Activated T-cell treated with anti-CD3 and anti-CD28 coated beads, Interleukin-2, amount 50 U/mL, for 72 hours (primary cell): Measurements from ENCODE around the gene SIPA1L2. TPM values are rescaled to one million over a fixed set of nuclear protein-coding genes. Genes with fewer than 3 reads are reported as not detected.
"Not testable (repeated sequence)": the region's sequence is repeated elsewhere in the genome, so short reads cannot be mapped to it uniquely, and the experiment has no call there.

Source experiments
- ATAC-seq, 2 donors: fragments of 150-1000 bp; cut with Tn5 transposase; replicated peaks in 1 of 2; 2 replicates each; pipeline ENCODE4 v1.10.0; 2021; ENCODE audit warnings: moderate library complexity in 2 of 2, mild to moderate bottlenecking in 1 of 2
- DNase-seq, 2 donors: peaks; one replicate each; pipeline ENCODE4 v3.0.0; 2021 to 2022; ENCODE audit warnings: mixed read lengths in 1 of 2
- H3K27ac Mint-ChIP-seq: one replicate; pipeline ENCODE4 v1.8.0; 2022; ENCODE audit warnings: mild to moderate bottlenecking, moderate library complexity, mixed read lengths
- H3K27me3 Mint-ChIP-seq: one replicate; pipeline ENCODE4 v1.8.0; 2022; ENCODE audit warnings: low read depth, mixed read lengths
- H3K36me3 Mint-ChIP-seq, 2 donors: one replicate each; pipeline ENCODE4 v1.8.0; 2022; ENCODE audit warnings: mixed read lengths in 2 of 2, mild to moderate bottlenecking in 1 of 2; ENCODE audit not compliant: insufficient read depth in 2 of 2
- H3K4me1 Mint-ChIP-seq: one replicate; pipeline ENCODE4 v1.8.0; 2022; ENCODE audit warnings: low read depth, mixed read lengths
- H3K4me3 Mint-ChIP-seq, 2 donors: one replicate each; pipeline ENCODE4 v1.8.0; 2022; ENCODE audit warnings: mild to moderate bottlenecking in 2 of 2, mixed read lengths in 2 of 2, moderate library complexity in 2 of 2
- H3K9me3 Mint-ChIP-seq, 2 donors: one replicate each; pipeline ENCODE4 v1.8.0; 2022; ENCODE audit warnings: mixed read lengths in 2 of 2
- total RNA-seq, 2 donors: library from RNA; stranded (reverse); gene quantifications; one replicate each; pipeline ENCODE4 v1.2.3, GENCODE V29; 2022

SIPA1L2 gene
- total RNA-seq, 2 donors from 2014 or later, result 3.3 to 5.9 TPM

DNA sequence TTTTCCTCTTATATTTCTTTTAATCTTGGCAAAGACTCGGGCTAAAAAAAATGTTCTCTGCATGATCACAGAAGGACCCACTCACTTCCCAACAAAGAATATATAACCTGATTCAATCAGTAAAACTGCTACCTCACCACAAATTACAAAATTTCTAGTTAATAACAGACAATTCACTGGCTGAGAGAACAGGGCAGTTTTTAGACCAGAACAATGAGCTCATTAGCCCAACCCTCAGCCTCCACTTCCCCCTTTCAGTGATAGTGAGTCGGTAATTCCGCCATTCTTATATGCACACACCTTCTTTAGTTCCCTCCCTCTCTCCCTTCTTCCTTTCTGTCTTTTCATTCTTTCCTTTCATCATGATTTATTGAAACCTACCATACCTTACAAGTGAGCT lies 8.9 kb downstream of the SIPA1L2 start:
- DNase-seq (no peak), ATAC-seq (no peak)
- H3K9me3 Mint-ChIP-seq, result no peaks in the 10 kb centered on the region
- no peaks in the 10 kb centered on the region for H3K36me3 Mint-ChIP-seq
- no peak overlapping the region for H3K4me3 Mint-ChIP-seq
- H3K4me1 Mint-ChIP-seq, result peaks cover 12% of the 10 kb centered on the region
- peaks cover 2% of the 10 kb centered on the region for H3K27me3 Mint-ChIP-seq
- H3K27ac Mint-ChIP-seq, result no peak overlapping the region

DNA sequence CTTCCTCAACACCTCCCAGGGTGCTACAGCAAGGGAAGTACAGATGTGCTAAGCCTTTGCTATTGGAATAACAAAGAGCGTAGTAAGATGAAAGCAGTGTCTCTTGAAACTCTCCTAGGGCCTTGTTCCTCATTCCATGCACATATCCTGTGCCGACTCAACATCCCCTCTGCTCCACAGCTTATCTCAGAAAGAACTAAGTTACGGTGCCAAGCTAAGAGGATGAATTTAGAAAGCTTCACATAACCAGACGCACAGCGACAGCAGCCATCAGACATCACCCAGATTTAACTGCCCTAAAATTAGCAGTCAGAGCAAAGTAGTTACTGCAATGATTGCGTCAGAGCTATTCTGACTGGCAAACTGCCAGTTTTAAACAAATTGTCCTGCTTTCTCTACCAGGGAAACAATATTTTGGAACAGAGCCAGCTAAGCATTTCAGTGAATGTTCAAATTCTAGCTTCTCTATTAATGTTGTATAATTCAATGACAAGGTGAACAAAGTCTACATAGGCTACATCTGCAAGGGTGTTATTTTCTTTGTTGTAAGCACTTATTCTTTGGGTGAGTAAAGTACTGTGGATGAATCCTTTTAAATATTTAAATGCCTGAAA lies 9.5 kb downstream of the SIPA1L2 start:
- no peak overlapping the region for H3K4me3 Mint-ChIP-seq
- no peaks in the 10 kb centered on the region for H3K36me3 Mint-ChIP-seq
- DNase-seq (no peak), ATAC-seq (no peak)
- no peaks in the 10 kb centered on the region for H3K9me3 Mint-ChIP-seq
- no peaks in the 10 kb centered on the region for H3K27me3 Mint-ChIP-seq
- H3K4me1 Mint-ChIP-seq, result peaks cover 12% of the 10 kb centered on the region
- no peak overlapping the region for H3K27ac Mint-ChIP-seq

DNA sequence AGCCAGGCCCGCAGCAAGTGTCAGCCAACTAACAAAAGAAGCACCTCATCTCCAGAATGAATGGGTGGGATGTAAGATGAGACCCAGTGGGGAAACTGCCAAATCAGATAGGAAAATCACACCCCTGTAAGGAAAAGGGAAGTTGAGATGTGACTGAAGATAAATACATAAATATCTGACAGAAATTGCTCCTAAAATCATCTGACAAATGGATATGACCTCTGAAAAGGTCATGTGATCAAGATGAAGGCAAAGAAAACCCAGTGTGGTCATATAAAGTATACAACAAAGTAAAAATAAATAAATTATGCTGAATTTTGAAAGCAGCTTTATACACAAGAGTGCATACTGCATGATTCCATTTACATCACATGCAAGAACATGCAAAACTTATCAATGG lies 12.7 kb downstream of the SIPA1L2 start:
- Mint-ChIP-seq H3K36me3 (no peaks in the 10 kb centered on the region), H3K27me3 (peaks cover 6% of the 10 kb centered on the region), H3K4me3 (no peak overlapping the region), H3K4me1 (peaks cover 12% of the 10 kb centered on the region), H3K9me3 (no peaks in the 10 kb centered on the region), H3K27ac (no peak overlapping the region)
- ATAC-seq (no peak), DNase-seq (no peak)

DNA sequence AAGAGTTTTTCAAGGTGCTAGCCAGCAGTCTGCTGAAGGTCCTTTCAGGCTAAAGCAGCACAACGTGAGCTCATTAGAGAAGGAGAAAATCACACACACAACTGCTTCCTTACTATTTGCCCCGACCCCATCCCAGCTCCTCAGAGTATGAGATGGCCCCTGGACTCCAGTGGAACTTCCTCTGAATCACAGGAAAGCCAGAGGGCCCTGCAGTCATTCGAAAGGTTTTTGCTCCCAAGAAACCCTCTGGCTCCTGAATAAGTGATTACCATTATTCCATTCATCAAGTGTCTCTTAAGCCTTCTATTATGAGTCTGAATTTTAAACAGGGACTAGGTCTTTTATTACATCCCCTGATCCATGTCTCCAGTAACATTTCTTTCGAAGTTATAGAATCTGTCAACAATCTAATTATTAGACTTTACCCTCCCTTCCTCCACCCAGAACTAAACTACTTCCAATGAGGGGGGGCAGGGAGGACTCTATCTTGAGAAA lies 14.6 kb downstream of the SIPA1L2 start:
- no peak overlapping the region for H3K4me3 Mint-ChIP-seq
- H3K9me3 Mint-ChIP-seq, result no peaks in the 10 kb centered on the region
- ATAC-seq (no peak), DNase-seq (no peak)
- peaks cover 3% of the 10 kb centered on the region for H3K4me1 Mint-ChIP-seq
- H3K36me3 Mint-ChIP-seq, result no peaks in the 10 kb centered on the region
- H3K27ac Mint-ChIP-seq, result no peak overlapping the region
- peaks cover 6% of the 10 kb centered on the region for H3K27me3 Mint-ChIP-seq

DNA sequence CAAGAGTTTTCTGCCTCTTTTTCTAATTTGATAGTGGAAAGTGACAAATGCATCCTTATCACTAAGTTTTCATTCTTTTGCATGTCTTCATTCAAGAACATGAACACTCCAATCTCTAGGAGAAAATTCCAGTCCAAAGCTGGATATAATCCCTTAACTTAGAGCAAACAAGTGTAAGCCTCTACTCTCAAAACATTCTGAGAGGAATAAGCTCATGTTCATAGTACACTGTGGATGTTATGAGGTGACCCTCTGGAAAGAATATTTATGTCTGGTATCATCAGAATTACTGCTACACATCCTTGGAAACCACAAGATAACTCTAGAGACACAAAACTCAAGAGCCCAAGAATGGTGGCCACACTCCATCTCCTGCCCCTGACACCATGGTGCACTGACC lies 15.1 kb downstream of the SIPA1L2 start:
- H3K27me3 Mint-ChIP-seq, result peaks cover 6% of the 10 kb centered on the region
- no peak overlapping the region for H3K4me3 Mint-ChIP-seq
- H3K27ac Mint-ChIP-seq, result no peak overlapping the region
- DNase-seq, result no peak
- no peak for ATAC-seq
- no peaks in the 10 kb centered on the region for H3K4me1 Mint-ChIP-seq
- H3K9me3 Mint-ChIP-seq, result no peaks in the 10 kb centered on the region
- no peaks in the 10 kb centered on the region for H3K36me3 Mint-ChIP-seq

DNA sequence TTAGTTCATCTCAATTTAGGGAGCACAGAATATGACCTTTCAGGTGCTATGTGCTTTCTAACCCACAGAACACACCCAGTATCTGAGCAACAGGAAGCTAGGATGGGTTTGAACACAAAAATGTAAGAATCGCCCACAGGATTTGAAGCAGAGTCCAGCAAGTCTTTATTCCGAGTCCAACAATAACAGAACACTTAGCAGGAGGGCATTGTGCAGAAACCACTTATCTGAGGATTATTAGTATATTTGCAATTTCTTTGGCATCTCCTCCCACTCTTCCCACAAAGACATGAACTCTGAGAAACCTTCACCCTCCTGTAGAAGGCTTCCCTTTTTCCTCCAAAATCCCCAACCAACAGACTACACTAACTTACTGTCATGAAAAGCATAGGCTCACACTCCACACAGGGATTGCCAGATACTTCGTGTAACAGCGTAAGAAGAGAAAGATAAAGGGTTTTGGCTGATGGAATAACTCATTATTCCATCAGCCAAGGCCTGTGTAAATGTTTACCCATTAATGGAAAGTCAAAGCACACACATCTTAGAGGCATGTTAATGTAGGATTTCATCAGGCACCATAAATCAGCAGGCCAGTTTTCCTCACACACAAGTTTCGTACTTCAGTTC lies 16.1 kb downstream of the SIPA1L2 start:
- ATAC-seq, result no peak
- Mint-ChIP-seq H3K4me3 (no peak overlapping the region), H3K27ac (no peak overlapping the region), H3K27me3 (peaks cover 6% of the 10 kb centered on the region), H3K4me1 (no peaks in the 10 kb centered on the region), H3K9me3 (no peaks in the 10 kb centered on the region), H3K36me3 (no peaks in the 10 kb centered on the region)
- DNase-seq, result no peak

DNA sequence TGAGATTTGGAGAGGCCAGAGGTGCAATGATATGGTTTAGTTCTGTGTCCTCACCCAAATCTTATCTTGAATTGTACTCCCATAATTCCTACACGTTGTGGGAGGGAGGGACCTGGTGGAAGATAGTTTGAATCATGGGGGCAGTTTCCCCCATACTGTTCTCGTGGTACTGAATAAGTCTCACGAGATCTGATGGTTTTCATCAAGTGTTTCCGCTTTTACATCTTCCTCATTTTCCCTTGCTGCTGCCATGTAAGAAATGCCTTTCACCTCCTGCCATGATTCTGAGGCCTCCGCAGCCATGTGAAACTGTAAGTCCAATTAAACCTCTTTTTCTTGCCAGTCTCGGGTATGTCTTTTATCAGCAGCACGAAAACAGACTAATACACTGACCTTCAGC lies 17.1 kb downstream of the SIPA1L2 start:
- not testable (repeated sequence) for H3K27me3 Mint-ChIP-seq, H3K36me3 Mint-ChIP-seq, H3K4me1 Mint-ChIP-seq, H3K4me3 Mint-ChIP-seq, ATAC-seq, H3K9me3 Mint-ChIP-seq, DNase-seq, H3K27ac Mint-ChIP-seq

DNA sequence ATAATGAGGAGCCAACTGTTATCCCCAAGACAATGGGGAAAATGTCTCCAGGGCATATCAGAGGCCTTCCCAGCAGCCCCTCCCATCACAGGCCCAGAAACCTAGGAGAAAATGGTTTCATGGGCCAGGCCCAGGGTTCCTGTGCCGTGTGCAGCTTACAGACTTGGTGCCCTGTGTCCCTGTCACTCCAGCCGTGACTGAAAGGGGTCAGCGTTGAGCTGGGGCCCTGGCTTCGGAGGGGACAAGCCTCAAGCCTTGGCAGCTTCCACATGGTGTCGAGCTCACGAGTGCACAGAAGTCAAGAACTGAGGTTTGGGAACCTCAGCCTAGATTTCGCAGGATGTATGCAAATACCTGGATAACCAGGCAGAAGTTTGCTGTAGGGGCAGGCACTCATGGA lies 18.1 kb downstream of the SIPA1L2 start:
- Mint-ChIP-seq H3K27ac (no peak overlapping the region), H3K4me3 (no peak overlapping the region), H3K9me3 (no peaks in the 10 kb centered on the region), H3K4me1 (no peaks in the 10 kb centered on the region), H3K36me3 (no peaks in the 10 kb centered on the region), H3K27me3 (peaks cover 6% of the 10 kb centered on the region)
- ATAC-seq (no peak), DNase-seq (no peak)

DNA sequence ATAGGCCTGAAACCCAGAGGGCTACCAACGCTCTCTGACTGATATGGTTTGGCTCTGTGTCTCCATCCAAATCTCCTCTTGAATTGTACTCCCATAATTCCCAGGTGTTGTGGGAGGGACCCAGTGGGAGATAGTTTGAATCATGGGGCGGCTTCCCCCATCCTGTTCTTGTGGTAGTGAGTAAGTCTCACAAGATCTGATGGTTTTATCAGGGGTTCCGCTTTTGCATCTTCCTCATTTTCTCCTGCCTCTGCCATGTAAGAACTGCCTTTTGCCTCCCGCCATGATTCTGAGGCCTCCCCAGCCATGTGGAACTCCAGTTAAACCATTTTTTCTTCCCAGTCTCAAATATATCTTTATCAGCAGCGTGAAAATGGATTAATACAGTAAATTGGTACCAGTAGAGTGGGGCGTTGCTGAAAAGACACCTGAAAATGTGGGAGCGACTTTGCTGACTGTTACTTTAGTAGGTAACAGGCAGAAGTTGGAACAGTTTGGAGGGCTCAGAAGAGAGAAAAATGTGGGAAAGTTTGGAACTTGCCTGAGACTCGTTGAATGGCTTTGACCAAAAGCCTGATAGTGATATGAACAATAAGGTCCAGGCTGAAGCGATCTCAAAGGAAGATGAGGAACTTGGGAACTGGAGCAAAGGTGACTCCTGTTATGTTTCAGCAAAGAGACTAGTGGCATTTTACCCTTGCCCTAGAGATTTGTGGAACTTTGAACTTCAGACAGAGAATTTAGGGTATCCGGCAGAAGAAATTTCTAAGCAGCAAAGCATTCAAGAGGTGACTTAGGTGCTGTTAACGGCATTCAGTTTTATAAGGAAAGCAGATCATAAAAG lies 18.8 kb downstream of the SIPA1L2 start:
- H3K4me3 Mint-ChIP-seq, DNase-seq, H3K36me3 Mint-ChIP-seq, ATAC-seq, H3K9me3 Mint-ChIP-seq, H3K27me3 Mint-ChIP-seq, H3K4me1 Mint-ChIP-seq, H3K27ac Mint-ChIP-seq: not testable (repeated sequence)

DNA sequence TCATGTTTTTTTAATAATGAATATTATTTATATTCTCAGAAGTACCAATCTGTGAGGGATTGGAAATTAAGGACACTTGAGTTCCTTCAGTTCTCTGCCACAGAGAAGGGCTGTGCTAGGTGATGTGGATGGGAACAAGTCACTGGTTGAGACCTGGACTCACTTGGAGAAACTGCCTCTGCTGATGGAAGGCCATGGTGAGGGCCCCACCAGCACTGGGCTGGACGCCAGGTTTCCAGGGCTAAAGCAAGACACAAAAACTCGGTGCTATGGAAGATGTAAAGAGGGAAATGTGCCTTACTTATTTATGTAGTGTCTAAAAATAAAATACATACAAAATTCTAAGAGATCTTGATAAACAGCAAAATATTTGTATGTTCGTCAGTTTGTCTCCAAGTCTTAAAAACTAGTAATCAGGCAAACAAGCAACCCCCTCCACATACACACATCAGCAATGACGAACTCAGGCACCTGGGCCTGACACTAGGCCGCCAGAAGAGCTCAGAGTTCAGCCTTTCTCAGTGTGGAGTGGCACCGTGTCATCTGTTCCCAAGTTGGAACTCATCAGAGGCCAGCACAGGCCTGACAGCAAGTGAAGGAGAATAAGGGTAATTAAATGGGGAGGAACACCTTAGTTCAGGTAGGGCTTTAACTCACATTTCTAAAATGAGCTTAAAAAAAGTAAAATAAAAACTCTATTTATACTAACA lies 19.6 kb downstream of the SIPA1L2 start:
- Mint-ChIP-seq H3K9me3 (no peaks in the 10 kb centered on the region), H3K27ac (no peak overlapping the region), H3K4me1 (no peaks in the 10 kb centered on the region), H3K27me3 (peaks cover 6% of the 10 kb centered on the region), H3K36me3 (no peaks in the 10 kb centered on the region), H3K4me3 (no peak overlapping the region)
- no peak for DNase-seq
- ATAC-seq, result no peak

DNA sequence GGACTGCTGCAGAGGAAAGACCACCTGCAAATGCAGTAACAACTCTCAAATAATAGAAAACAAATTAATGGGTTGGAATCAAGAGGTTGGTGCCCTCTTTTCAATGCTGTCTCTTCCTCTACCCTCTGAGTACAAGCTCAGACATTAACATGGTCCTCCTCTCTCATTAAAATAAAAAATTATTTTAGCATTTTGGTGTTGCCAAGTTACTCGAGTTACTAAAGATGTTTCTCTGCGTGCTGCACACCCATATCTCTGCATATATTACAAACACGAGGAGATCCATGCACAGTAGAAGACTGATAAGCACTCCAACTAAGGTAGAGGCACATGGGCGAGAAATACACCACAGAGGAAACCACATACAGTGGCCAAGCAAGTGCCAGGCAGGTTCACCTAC lies 21.5 kb downstream of the SIPA1L2 start:
- H3K9me3 Mint-ChIP-seq, result peaks cover 0 to 3% of the 10 kb centered on the region in 2 donors
- no peak overlapping the region for H3K27ac Mint-ChIP-seq
- DNase-seq, result no peak
- H3K27me3 Mint-ChIP-seq, result no peaks in the 10 kb centered on the region
- peaks cover 0 to 2% of the 10 kb centered on the region in 2 donors for H3K36me3 Mint-ChIP-seq
- ATAC-seq, result no peak
- H3K4me1 Mint-ChIP-seq, result no peaks in the 10 kb centered on the region
- no peak overlapping the region for H3K4me3 Mint-ChIP-seq

DNA sequence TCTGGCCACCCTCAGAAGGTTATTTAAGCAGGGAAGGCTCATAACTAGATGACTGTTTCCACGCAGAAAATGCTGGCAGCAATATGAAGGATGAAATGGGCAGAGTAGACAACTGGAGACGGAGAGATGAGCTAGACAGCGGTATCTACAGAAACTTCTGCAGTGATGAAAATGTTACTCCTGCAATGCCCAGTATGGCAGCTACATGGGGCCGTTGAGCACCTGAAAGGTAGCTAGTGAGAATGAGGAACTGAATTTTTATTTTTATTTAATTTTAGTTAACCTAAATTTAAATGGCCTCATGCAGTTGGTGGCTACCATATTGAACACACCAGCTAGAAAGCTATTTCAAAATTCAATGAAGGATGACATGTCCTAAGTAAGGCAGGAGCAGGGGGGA lies 27.3 kb downstream of the SIPA1L2 start:
- H3K27me3 Mint-ChIP-seq, result no peaks in the 10 kb centered on the region
- H3K27ac Mint-ChIP-seq, result no peak overlapping the region
- H3K4me1 Mint-ChIP-seq, result peaks cover 19% of the 10 kb centered on the region
- peaks cover 2% of the 10 kb centered on the region in 2 donors for H3K36me3 Mint-ChIP-seq
- DNase-seq (no peak), ATAC-seq (no peak)
- H3K9me3 Mint-ChIP-seq, result peaks cover 2 to 5% of the 10 kb centered on the region in 2 donors
- no peak overlapping the region for H3K4me3 Mint-ChIP-seq
